Measurements from ENCODE around the gene SPR.
A peak's percentile ranks its signal among the peaks of the same experiment; 100 is the strongest.
"Not testable (repeated sequence)": the region's sequence is repeated elsewhere in the genome, so short reads cannot be mapped to it uniquely, and the experiment has no call there.

The SPR gene

GRCh38 chr2:72888438-72889202 lies 1.4 kb downstream of the SPR start:
- DNase-seq: no peak

- no peak for DNase-seq
Measured at GRCh38 chr2:72889991-72890390, 2.8 kb downstream of the SPR start.

GRCh38 chr2:72891091-72891818 lies 4.0 kb downstream of the SPR start:
- DNase-seq: no peak

- DNase-seq: peak in 35 of 51 donors; percentile 5 to 80 (median 35)
Measured at GRCh38 chr2:72892506-72893173, 5.4 kb downstream of the SPR start.

GRCh38 chr2:72893594-72894319 lies 6.5 kb downstream of the SPR start:
- DNase-seq: peak in 10 of 51 donors; percentile 16 to 36 (median 22)

- no peak for DNase-seq
Measured at GRCh38 chr2:72894514-72894913, 7.3 kb downstream of the SPR start.

- no peak for DNase-seq
Measured at GRCh38 chr2:72895154-72895553, 7.9 kb downstream of the SPR start.

GRCh38 chr2:72895759-72896281 lies 8.6 kb downstream of the SPR start:
- no peak for DNase-seq

GRCh38 chr2:72896446-72896845 lies 9.2 kb downstream of the SPR start:
- no peak for DNase-seq

GRCh38 chr2:72897785-72898584 lies 10.8 kb downstream of the SPR start:
- no peak for DNase-seq

- no peak for DNase-seq
Measured at GRCh38 chr2:72898585-72898906, 11.3 kb downstream of the SPR start.

GRCh38 chr2:72900191-72900825 lies 13.1 kb downstream of the SPR start:
- DNase-seq: no peak

- no peak for DNase-seq
Measured at GRCh38 chr2:72901426-72901825, 14.2 kb downstream of the SPR start.

- not testable (repeated sequence) for DNase-seq
Measured at GRCh38 chr2:72907369-72907768, 20.2 kb downstream of the SPR start.

GRCh38 chr2:72908741-72909140 lies 21.5 kb downstream of the SPR start:
- no peak for DNase-seq

- no peak for DNase-seq
Measured at GRCh38 chr2:72911256-72911655, 24.0 kb downstream of the SPR start.

- DNase-seq: no peak
Measured at GRCh38 chr2:72913486-72914205, 26.4 kb downstream of the SPR start.

- no peak for DNase-seq
Measured at GRCh38 chr2:72914206-72914559, 27.0 kb downstream of the SPR start.

GRCh38 chr2:72914589-72915319 lies 27.5 kb downstream of the SPR start:
- no peak for DNase-seq

Measured in hypothalamus (tissue), 51 donors.